ENCODE results near the gene BTBD2. TPM values are rescaled to one million over a fixed set of nuclear protein-coding genes. Genes with fewer than 3 reads are reported as not detected.
"Not testable (repeated sequence)": the region's sequence is repeated elsewhere in the genome, so short reads cannot be mapped to it uniquely, and the experiment has no call there.

The BTBD2 gene
- total RNA-seq, 1 donor from 2014 or later, result 53.4 TPM

GRCh38 chr19:1990230-1991017, 25.1 kb downstream of the BTBD2 start:
- intact Hi-C loops (cut with micrococcal nuclease), result no loop called here
- TF ChIP-seq CTCF (IDR thresholded peaks at IDR 0.05; ENCODE audit: borderline replicate concordance), result no peak
- peaks cover 70% of the 10 kb centered on the region for H3K36me3 ChIP-seq
- no peak for DNase-seq
- H3K4me3 ChIP-seq, result no peak overlapping the region
- no peaks in the 10 kb centered on the region for H3K27me3 ChIP-seq (ENCODE audit: low read depth)
- H3K4me1 ChIP-seq, result no peaks in the 10 kb centered on the region
- H3K27ac ChIP-seq (replicated peaks), result no peak overlapping the region
- no peaks in the 10 kb centered on the region for H3K9me3 ChIP-seq (replicated peaks)

GRCh38 chr19:1989513-1990229, 25.8 kb downstream of the BTBD2 start:
- H3K36me3 ChIP-seq, result peaks cover 78% of the 10 kb centered on the region
- TF ChIP-seq CTCF (IDR thresholded peaks at IDR 0.05; ENCODE audit: borderline replicate concordance), result no peak
- H3K9me3 ChIP-seq (replicated peaks), result no peaks in the 10 kb centered on the region
- H3K4me1 ChIP-seq, result no peaks in the 10 kb centered on the region
- intact Hi-C loops (cut with micrococcal nuclease), result no loop called here
- DNase-seq, result no peak
- H3K27ac ChIP-seq (replicated peaks), result no peak overlapping the region
- H3K27me3 ChIP-seq (ENCODE audit: low read depth), result no peaks in the 10 kb centered on the region
- no peak overlapping the region for H3K4me3 ChIP-seq

GRCh38 chr19:1988464-1988863, 27.1 kb downstream of the BTBD2 start:
- peaks cover 76% of the 10 kb centered on the region for H3K36me3 ChIP-seq
- intact Hi-C loops (cut with micrococcal nuclease); DNase-seq; H3K27ac ChIP-seq (replicated peaks); H3K4me3 ChIP-seq; H3K9me3 ChIP-seq (replicated peaks); H3K4me1 ChIP-seq; H3K27me3 ChIP-seq (ENCODE audit: low read depth): not testable (repeated sequence)

GRCh38 chr19:1987197-1988187, 28.0 kb downstream of the BTBD2 start:
- DNase-seq, result no peak
- no peak for TF ChIP-seq CTCF (IDR thresholded peaks at IDR 0.05; ENCODE audit: borderline replicate concordance)
- H3K27ac ChIP-seq (replicated peaks), result no peak overlapping the region
- peaks cover 78% of the 10 kb centered on the region for H3K36me3 ChIP-seq
- no peaks in the 10 kb centered on the region for H3K4me1 ChIP-seq
- intact Hi-C loops (cut with micrococcal nuclease), result no loop called here
- H3K9me3 ChIP-seq (replicated peaks), result no peaks in the 10 kb centered on the region
- H3K27me3 ChIP-seq (ENCODE audit: low read depth), result no peaks in the 10 kb centered on the region
- no peak overlapping the region for H3K4me3 ChIP-seq

- H3K27me3 ChIP-seq (ENCODE audit: low read depth), result no peaks in the 10 kb centered on the region
- intact Hi-C loops (cut with micrococcal nuclease), result no loop called here
Measured at GRCh38 chr19:1986357-1987162, 29.0 kb downstream of the BTBD2 start.

More at GRCh38 chr19:1986357-1987162, 29.0 kb downstream of the BTBD2 start:
- Histone ChIP-seq H3K4me1 (no peaks in the 10 kb centered on the region), H3K9me3 (replicated peaks) (no peaks in the 10 kb centered on the region), H3K36me3 (peaks cover 86% of the 10 kb centered on the region), H3K4me3 (no peak overlapping the region), H3K27ac (replicated peaks) (no peak overlapping the region)
- TF ChIP-seq CTCF (IDR thresholded peaks at IDR 0.05; ENCODE audit: borderline replicate concordance), result no peak
- no peak for DNase-seq

Data from left ventricle myocardium inferior (tissue), 1 donor.